Neural cell (in vitro differentiated cells): Measurements from ENCODE around the gene FBLN2. TPM values are rescaled to one million over a fixed set of nuclear protein-coding genes. Genes with fewer than 3 reads are reported as not detected.

Source experiments
- H2AFZ ChIP-seq: fragments of 200-600, 300-800 bp; sonication (generic), shearing (Covaris generic); 2 replicates; pipeline ENCODE4 v1.6.0; 2014; ENCODE audit warnings: low read depth, mild to moderate bottlenecking, antibody characterized with exemption, low read length, moderate library complexity
- H3F3A ChIP-seq: fragments of 200-600 bp; shearing (Covaris generic); 2 replicates; pipeline ENCODE4 v1.6.1; 2016; ENCODE audit warnings: mild to moderate bottlenecking, moderate library complexity, mixed read lengths, antibody characterized with exemption, low read length; ENCODE audit not compliant: insufficient read depth, poor library complexity, severe bottlenecking
- H3K27ac ChIP-seq: fragments of 200-600, 300-800 bp; sonication (generic), shearing (Covaris generic); 2 replicates; pipeline ENCODE4 v1.5.1; 2014; ENCODE audit warnings: mild to moderate bottlenecking, low read length, moderate library complexity
- H3K27me3 ChIP-seq: fragments of 300-800, 200-600 bp; sonication (generic), shearing (Covaris generic); 2 replicates; pipeline ENCODE4 v1.6.0; 2014; ENCODE audit warnings: mild to moderate bottlenecking, low read depth, low read length, moderate library complexity; ENCODE audit not compliant: insufficient read depth
- H3K36me3 ChIP-seq: fragments of 300-800, 200-600 bp; sonication (generic), shearing (Covaris generic); 2 replicates; pipeline ENCODE4 v1.5.1; 2014; ENCODE audit warnings: mild to moderate bottlenecking, antibody characterized with exemption, low read length, moderate library complexity; ENCODE audit not compliant: insufficient read depth
- H3K4me2 ChIP-seq: fragments of 300-800, 200-600 bp; sonication (generic), shearing (Covaris generic); 2 replicates; pipeline ENCODE4 v1.6.0; 2014; ENCODE audit warnings: mild to moderate bottlenecking, low read length
- H3K4me3 ChIP-seq: fragments of 300-800, 200-600 bp; sonication (generic), shearing (Covaris generic); 2 replicates; pipeline ENCODE4 v1.5.1; 2014; ENCODE audit warnings: mild to moderate bottlenecking, low read length, moderate library complexity
- H3K79me2 ChIP-seq: fragments of 200-600 bp; shearing (Covaris generic); replicated peaks from 2 replicates; pipeline ENCODE4 v1.6.0; 2014; ENCODE audit warnings: mild to moderate bottlenecking, low read length, moderate library complexity; ENCODE audit not compliant: insufficient read depth
- H3K9ac ChIP-seq: fragments of 300-800, 200-600 bp; sonication (generic), shearing (Covaris generic); 2 replicates; pipeline ENCODE4 v1.6.1; 2016; ENCODE audit warnings: mild to moderate bottlenecking, low read length, mixed read lengths
- H3K9me2 ChIP-seq: fragments of 200-600 bp; shearing (Covaris generic); 2 replicates; pipeline ENCODE4 v1.6.1; 2016; ENCODE audit warnings: mild to moderate bottlenecking, low read length, mixed read lengths; ENCODE audit not compliant: insufficient read depth
- H3K9me3 ChIP-seq: fragments of 200-600, 300-800 bp; sonication (generic), shearing (Covaris generic); 2 replicates; pipeline ENCODE4 v1.6.1; 2016; ENCODE audit warnings: mild to moderate bottlenecking, mixed run types, low read length, moderate library complexity, mixed read lengths
- H4K20me1 ChIP-seq: fragments of 200-600 bp; shearing (Covaris generic); 2 replicates; pipeline ENCODE4 v1.6.1; 2016; ENCODE audit warnings: mild to moderate bottlenecking, mixed run types; ENCODE audit not compliant: insufficient read depth
- EP300 ChIP-seq: fragments of 450-650 bp; conservative IDR thresholded peaks from 2 replicates; pipeline ENCODE4 v1.6.1; 2014; ENCODE audit warnings: antibody characterized with exemption, mild to moderate bottlenecking, moderate library complexity; ENCODE audit not compliant: poor library complexity, severe bottlenecking
- EZH2 ChIP-seq: fragments of 200-600, 300-800 bp; shearing (Covaris generic), sonication (generic); IDR thresholded peaks from 2 replicates; pipeline ENCODE4 v1.6.1; 2014; ENCODE audit warnings: antibody characterized with exemption, low read length, borderline replicate concordance, mild to moderate bottlenecking; ENCODE audit not compliant: insufficient read depth, poor library complexity, severe bottlenecking
- MXI1 ChIP-seq: fragments of 450-650 bp; conservative IDR thresholded peaks from 2 replicates; pipeline ENCODE4 v1.6.1; 2014; ENCODE audit warnings: antibody characterized with exemption, mild to moderate bottlenecking; ENCODE audit not compliant: poor library complexity, severe bottlenecking
- POLR2AphosphoS5 ChIP-seq: IDR thresholded peaks from 2 replicates; pipeline ENCODE4 v1.6.1; 2012
- RAD21 ChIP-seq: fragments of 450-650 bp; conservative IDR thresholded peaks from 2 replicates; pipeline ENCODE4 v1.6.1; 2014; ENCODE audit warnings: antibody characterized with exemption, mild to moderate bottlenecking, moderate library complexity
- SMC3 ChIP-seq: fragments of 450-650 bp; conservative IDR thresholded peaks from 2 replicates; pipeline ENCODE4 v1.6.1; 2014; ENCODE audit warnings: antibody characterized with exemption, mild to moderate bottlenecking, moderate library complexity; ENCODE audit not compliant: poor library complexity
- TAF1 ChIP-seq: IDR thresholded peaks from 2 replicates; pipeline ENCODE4 v1.6.1; 2012; ENCODE audit warnings: low read depth
- polyA plus RNA-seq: library from polyadenylated mRNA; depleted of rRNA; stranded (reverse); fragments of >200 nt; gene quantifications from 2 replicates; pipeline ENCODE4 v1.2.3, GENCODE V29; 2014
- TF ChIP-seq, protein P1 (sequence below): IDR thresholded peaks from 2 replicates; pipeline ENCODE4 v1.6.1; 2012; ENCODE audit warnings: borderline replicate concordance
- TF ChIP-seq, protein P2 (sequence below): fragments of 450-650 bp; IDR thresholded peaks from 2 replicates; pipeline ENCODE4 v1.5.1; 2014; ENCODE audit warnings: antibody characterized with exemption, mild to moderate bottlenecking, moderate library complexity; ENCODE audit not compliant: poor library complexity, severe bottlenecking

Gene FBLN2
- polyA plus RNA-seq, 1 donor from 2014 or later: 0.37 TPM

- no peaks in the 10 kb centered on the region for H3K36me3 ChIP-seq
- H3K9me3 ChIP-seq: no peaks in the 10 kb centered on the region
- no peak overlapping the region for H3K27ac ChIP-seq
- no peak overlapping the region for H3K4me2 ChIP-seq
- H2AFZ ChIP-seq: no peak overlapping the region
- H3K27me3 ChIP-seq: no peaks in the 10 kb centered on the region
- TF ChIP-seq EP300 (no peak), SMC3 (no peak), POLR2AphosphoS5 (no peak), MXI1 (no peak), TAF1 (no peak), EZH2 (no peak), RAD21 (no peak)
- TF ChIP-seq, protein P1, sequence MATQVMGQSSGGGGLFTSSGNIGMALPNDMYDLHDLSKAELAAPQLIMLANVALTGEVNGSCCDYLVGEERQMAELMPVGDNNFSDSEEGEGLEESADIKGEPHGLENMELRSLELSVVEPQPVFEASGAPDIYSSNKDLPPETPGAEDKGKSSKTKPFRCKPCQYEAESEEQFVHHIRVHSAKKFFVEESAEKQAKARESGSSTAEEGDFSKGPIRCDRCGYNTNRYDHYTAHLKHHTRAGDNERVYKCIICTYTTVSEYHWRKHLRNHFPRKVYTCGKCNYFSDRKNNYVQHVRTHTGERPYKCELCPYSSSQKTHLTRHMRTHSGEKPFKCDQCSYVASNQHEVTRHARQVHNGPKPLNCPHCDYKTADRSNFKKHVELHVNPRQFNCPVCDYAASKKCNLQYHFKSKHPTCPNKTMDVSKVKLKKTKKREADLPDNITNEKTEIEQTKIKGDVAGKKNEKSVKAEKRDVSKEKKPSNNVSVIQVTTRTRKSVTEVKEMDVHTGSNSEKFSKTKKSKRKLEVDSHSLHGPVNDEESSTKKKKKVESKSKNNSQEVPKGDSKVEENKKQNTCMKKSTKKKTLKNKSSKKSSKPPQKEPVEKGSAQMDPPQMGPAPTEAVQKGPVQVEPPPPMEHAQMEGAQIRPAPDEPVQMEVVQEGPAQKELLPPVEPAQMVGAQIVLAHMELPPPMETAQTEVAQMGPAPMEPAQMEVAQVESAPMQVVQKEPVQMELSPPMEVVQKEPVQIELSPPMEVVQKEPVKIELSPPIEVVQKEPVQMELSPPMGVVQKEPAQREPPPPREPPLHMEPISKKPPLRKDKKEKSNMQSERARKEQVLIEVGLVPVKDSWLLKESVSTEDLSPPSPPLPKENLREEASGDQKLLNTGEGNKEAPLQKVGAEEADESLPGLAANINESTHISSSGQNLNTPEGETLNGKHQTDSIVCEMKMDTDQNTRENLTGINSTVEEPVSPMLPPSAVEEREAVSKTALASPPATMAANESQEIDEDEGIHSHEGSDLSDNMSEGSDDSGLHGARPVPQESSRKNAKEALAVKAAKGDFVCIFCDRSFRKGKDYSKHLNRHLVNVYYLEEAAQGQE: no peak
- TF ChIP-seq, protein P2, sequence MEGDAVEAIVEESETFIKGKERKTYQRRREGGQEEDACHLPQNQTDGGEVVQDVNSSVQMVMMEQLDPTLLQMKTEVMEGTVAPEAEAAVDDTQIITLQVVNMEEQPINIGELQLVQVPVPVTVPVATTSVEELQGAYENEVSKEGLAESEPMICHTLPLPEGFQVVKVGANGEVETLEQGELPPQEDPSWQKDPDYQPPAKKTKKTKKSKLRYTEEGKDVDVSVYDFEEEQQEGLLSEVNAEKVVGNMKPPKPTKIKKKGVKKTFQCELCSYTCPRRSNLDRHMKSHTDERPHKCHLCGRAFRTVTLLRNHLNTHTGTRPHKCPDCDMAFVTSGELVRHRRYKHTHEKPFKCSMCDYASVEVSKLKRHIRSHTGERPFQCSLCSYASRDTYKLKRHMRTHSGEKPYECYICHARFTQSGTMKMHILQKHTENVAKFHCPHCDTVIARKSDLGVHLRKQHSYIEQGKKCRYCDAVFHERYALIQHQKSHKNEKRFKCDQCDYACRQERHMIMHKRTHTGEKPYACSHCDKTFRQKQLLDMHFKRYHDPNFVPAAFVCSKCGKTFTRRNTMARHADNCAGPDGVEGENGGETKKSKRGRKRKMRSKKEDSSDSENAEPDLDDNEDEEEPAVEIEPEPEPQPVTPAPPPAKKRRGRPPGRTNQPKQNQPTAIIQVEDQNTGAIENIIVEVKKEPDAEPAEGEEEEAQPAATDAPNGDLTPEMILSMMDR: no peak
- H3K9me2 ChIP-seq: no peaks in the 10 kb centered on the region
- H3K4me3 ChIP-seq: no peak overlapping the region
- H4K20me1 ChIP-seq: no peaks in the 10 kb centered on the region
- H3K9ac ChIP-seq: no peak overlapping the region
- H3K79me2 ChIP-seq: no peaks in the 10 kb centered on the region
- H3F3A ChIP-seq: no peaks in the 10 kb centered on the region
Measured at GRCh38 chr3:13677272-13677671, 128.3 kb downstream of the FBLN2 start.

- H3K9me3 ChIP-seq: no peaks in the 10 kb centered on the region
- no peaks in the 10 kb centered on the region for H3K27me3 ChIP-seq
- H3F3A ChIP-seq: no peaks in the 10 kb centered on the region
- H3K36me3 ChIP-seq: no peaks in the 10 kb centered on the region
- no peak for TF ChIP-seq SMC3
- no peak for TF ChIP-seq TAF1
- no peak for TF ChIP-seq EZH2
- TF ChIP-seq EP300: no peak
- TF ChIP-seq RAD21: no peak
- TF ChIP-seq, protein P2: no peak
- no peak for TF ChIP-seq MXI1
- TF ChIP-seq POLR2AphosphoS5: no peak
- TF ChIP-seq, protein P1: no peak
- no peaks in the 10 kb centered on the region for H3K79me2 ChIP-seq
- H2AFZ ChIP-seq: no peak overlapping the region
- H3K9me2 ChIP-seq: no peaks in the 10 kb centered on the region
- no peak overlapping the region for H3K4me2 ChIP-seq
- no peak overlapping the region for H3K27ac ChIP-seq
- no peaks in the 10 kb centered on the region for H4K20me1 ChIP-seq
- H3K9ac ChIP-seq: no peak overlapping the region
- H3K4me3 ChIP-seq: no peak overlapping the region
Measured at GRCh38 chr3:13681931-13682330, 133.0 kb downstream of the FBLN2 start.
